HCT116 (cell line): ENCODE measurements around the gene LINC00237. TPM values are rescaled to one million over a fixed set of nuclear protein-coding genes. Genes with fewer than 3 reads are reported as not detected.

Experiments used
- ATAC-seq: fragments of 200-7000 bp; cut with Tn5 transposase; 2 replicates; pipeline ENCODE4 v1.9.1; 2020; ENCODE audit warnings: mild to moderate bottlenecking, moderate library complexity
- BruUV-seq: library from RNA; stranded (reverse); fragments of 400-500 nt; replicated peaks from 2 replicates; lab custom pipeline; 2021; lab: Mats Ljungman, UMichigan
- CTCF ChIA-PET: fragments of 300-600 bp; sonication (Branson Sonifier 250); formaldehyde crosslinking; loops from one replicate; lab custom pipeline; 2021; ENCODE audit warnings: antibody characterized with exemption; lab: Charles Lee
- POLR2A ChIA-PET: fragments of 300-600, 350-600 bp; sonication (Branson Sonifier 250); formaldehyde crosslinking; loops from one replicate; lab custom pipeline; 2021; ENCODE audit warnings: antibody characterized with exemption; lab: Charles Lee
- RAD21 ChIA-PET, 2 experiments: fragments of 300-600 bp; sonication (Branson Sonifier 250); formaldehyde crosslinking; loops; one replicate each; lab custom pipeline; 2023; ENCODE audit warnings: low total read pairs in 2 of 2; ENCODE audit not compliant: uncharacterized antibody in 2 of 2, unreplicated experiment in 2 of 2, low non-redundant PET in 1 of 2; lab: Charles Lee
- DNase-seq: peaks from one replicate; pipeline ENCODE4 v3.0.0-alpha.2; 2010; ENCODE audit warnings: low read depth, low spot score
- H2AFZ ChIP-seq: fragments of 200-600 bp; shearing (Covaris generic), sonication (generic); 2 replicates; pipeline ENCODE4 v1.6.1; 2017; ENCODE audit warnings: low read depth, mixed run types, mixed read lengths, antibody characterized with exemption, low read length; ENCODE audit not compliant: poor library complexity, severe bottlenecking
- H3K27ac ChIP-seq: 2 replicates; pipeline ENCODE4 v1.5.1; 2012; ENCODE audit warnings: low read depth, low read length
- H3K27me3 ChIP-seq: fragments of 200-600 bp; sonication (generic); 2 replicates; pipeline ENCODE4 v1.6.1; 2016; ENCODE audit warnings: mixed run types, low read length, mixed read lengths; ENCODE audit not compliant: insufficient read depth
- H3K36me3 ChIP-seq, 2 experiments: fragments of 200-500 bp in 1 of 2; fragments of 200-600 bp in 1 of 2; sonication (Bioruptor generic) in 1 of 2; sonication (generic) in 1 of 2; 2 replicates each; pipeline versions ENCODE4 v1.5.1 to v1.6.1; 2014 to 2016; ENCODE audit warnings: low read length in 2 of 2, inconsistent platforms in 1 of 2, mixed read lengths in 1 of 2, mixed run types in 1 of 2; ENCODE audit not compliant: insufficient read depth in 2 of 2, control insufficient read depth in 1 of 2
- H3K4me1 ChIP-seq, 2 experiments: fragments of 200-600 bp in 1 of 2; sonication (generic) in 1 of 2; 2 replicates each; pipeline versions ENCODE4 v1.5.1 to v1.6.1; 2012 to 2017; ENCODE audit warnings: low read length in 2 of 2, inconsistent platforms in 1 of 2, mild to moderate bottlenecking in 1 of 2, mixed read lengths in 1 of 2, mixed run types in 1 of 2, moderate library complexity in 1 of 2; ENCODE audit not compliant: insufficient read depth in 2 of 2, control insufficient read depth in 1 of 2
- H3K4me2 ChIP-seq: fragments of 200-600 bp; sonication (generic); 2 replicates; pipeline ENCODE4 v1.6.1; 2017; ENCODE audit warnings: mixed run types, low read length, mixed read lengths
- H3K4me3 ChIP-seq, 2 experiments: fragments of 200-600 bp in 1 of 2; sonication (generic) in 1 of 2; replicated peaks in 1 of 2; 2 replicates each; pipeline ENCODE4 v1.5.1; 2011 to 2016; ENCODE audit warnings: low read length in 2 of 2, control low read depth in 1 of 2, low read depth in 1 of 2, mild to moderate bottlenecking in 1 of 2, mixed read lengths in 1 of 2, mixed run types in 1 of 2
- H3K79me2 ChIP-seq: fragments of 200-600 bp; sonication (generic); 2 replicates; pipeline ENCODE4 v1.6.1; 2017; ENCODE audit warnings: mild to moderate bottlenecking, mixed run types, low read length, moderate library complexity, mixed read lengths; ENCODE audit not compliant: insufficient read depth
- H3K9ac ChIP-seq: fragments of 200-600 bp; sonication (generic); 2 replicates; pipeline ENCODE4 v1.6.1; 2016; ENCODE audit warnings: low read length, mixed read lengths
- H3K9me2 ChIP-seq: fragments of 200-600 bp; sonication (generic), shearing (Covaris generic); 2 replicates; pipeline ENCODE4 v1.6.1; 2017; ENCODE audit warnings: mixed run types, mild to moderate bottlenecking, moderate library complexity; ENCODE audit not compliant: insufficient read depth
- H3K9me3 ChIP-seq, 2 experiments: fragments of 200-500 bp in 1 of 2; fragments of 200-600 bp in 1 of 2; sonication (Bioruptor generic) in 1 of 2; sonication (generic) in 1 of 2; 2 replicates each; pipeline ENCODE4 v1.6.1; 2014 to 2017; ENCODE audit warnings: low read length in 2 of 2, mixed read lengths in 2 of 2, inconsistent platforms in 1 of 2, low read depth in 1 of 2, mild to moderate bottlenecking in 1 of 2, mixed run types in 1 of 2, moderate library complexity in 1 of 2; ENCODE audit not compliant: control insufficient read depth in 1 of 2, insufficient read depth in 1 of 2
- H4K20me1 ChIP-seq: fragments of 200-600 bp; sonication (generic), shearing (Covaris generic); 2 replicates; pipeline ENCODE4 v1.6.1; 2017; ENCODE audit warnings: mixed run types, mild to moderate bottlenecking, moderate library complexity; ENCODE audit not compliant: insufficient read depth
- CBX3 ChIP-seq: IDR thresholded peaks from 2 replicates; pipeline ENCODE4 v1.6.1; 2012; ENCODE audit warnings: low read depth
- CEBPB ChIP-seq: IDR thresholded peaks from 2 replicates; pipeline ENCODE4 v1.6.1; 2012; ENCODE audit warnings: low read depth
- EZH2 ChIP-seq: fragments of 200-600 bp; sonication (generic); IDR thresholded peaks from 2 replicates; pipeline ENCODE4 v1.6.1; 2017; ENCODE audit warnings: antibody characterized with exemption, mixed run types
- FOSL1 ChIP-seq: IDR thresholded peaks from 2 replicates; pipeline ENCODE4 v1.6.1; 2012; ENCODE audit warnings: low read depth
- JUND ChIP-seq: IDR thresholded peaks from 2 replicates; pipeline ENCODE4 v1.6.1; 2012
- MAX ChIP-seq: IDR thresholded peaks from 2 replicates; pipeline ENCODE4 v1.6.1; 2012
- REST ChIP-seq: IDR thresholded peaks from 2 replicates; pipeline ENCODE4 v1.6.1; 2012; ENCODE audit warnings: low read depth
- SIN3A ChIP-seq: IDR thresholded peaks from 2 replicates; pipeline ENCODE4 v1.6.1; 2012; ENCODE audit warnings: low read depth
- SP1 ChIP-seq: IDR thresholded peaks from 2 replicates; pipeline ENCODE4 v1.6.1; 2012; ENCODE audit warnings: low read depth
- TCF7L2 ChIP-seq: IDR thresholded peaks from 2 replicates; pipeline ENCODE4 v1.7.0; 2011; ENCODE audit warnings: borderline replicate concordance, inconsistent platforms; ENCODE audit not compliant: insufficient read depth, insufficient read length; ENCODE audit errors: extremely low read depth
- ZBTB33 ChIP-seq: IDR thresholded peaks from 2 replicates; pipeline ENCODE4 v1.6.1; 2011; ENCODE audit warnings: mild to moderate bottlenecking, low read length, moderate library complexity; ENCODE audit not compliant: insufficient replicate concordance; ENCODE audit errors: extremely low read depth
- ZFX ChIP-seq: fragments of 450-650 bp; IDR thresholded peaks from 2 replicates; pipeline ENCODE4 v1.6.1; 2017
- intact Hi-C: fragments of 100-400 bp; cut with micrococcal nuclease; formaldehyde crosslinking; loops from 2 replicates; pipeline ENCODE4 v1.10.0; 2022
- total RNA-seq: library from RNA; stranded (reverse); gene quantifications from one replicate; pipeline ENCODE4 v1.2.1, GENCODE V29; 2021; ENCODE audit not compliant: unreplicated experiment

The LINC00237 gene
- total RNA-seq, 1 experiment from 2014 or later, result not detected

- Histone ChIP-seq H3K4me1 (peaks cover 0 to 10% of the 10 kb centered on the region in 2 experiments; a peak in 2 of 4 replicates), H3K9ac (no peak overlapping the region), H2AFZ (peak overlapping the region; percentile 65), H3K9me2 (no peaks in the 10 kb centered on the region), H4K20me1 (no peaks in the 10 kb centered on the region), H3K27me3 (no peaks in the 10 kb centered on the region), H3K79me2 (no peaks in the 10 kb centered on the region), H3K4me2 (peak overlapping the region; percentile 31), H3K36me3 (no peaks in the 10 kb centered on the region), H3K27ac (no peak overlapping the region), H3K9me3 (no peaks in the 10 kb centered on the region), H3K4me3 (no peak overlapping the region)
- DNase-seq, result peak; percentile 28
- ATAC-seq, result peak; percentile 75; the same call in 1 of the 2 replicates
- ChIA-PET POLR2A (no interaction called here), CTCF (no interaction called here), RAD21 (no interaction called here)
- TF ChIP-seq FOSL1 (peak; percentile 55), SP1 (no peak), JUND (peak; percentile 36; the same call in 1 of the 2 replicates)
- BruUV-seq, result no TSS peak
- intact Hi-C loops, result no loop called here
These were observed 31.4 kb downstream of the LINC00237 start for GRCh38 chr20:21074605-21075336.

GRCh38 chr20:21067255-21067654, 38.9 kb downstream of the LINC00237 start:
- ATAC-seq (no peak), DNase-seq (no peak)
- Histone ChIP-seq H4K20me1 (no peaks in the 10 kb centered on the region), H2AFZ (no peak overlapping the region), H3K9ac (no peak overlapping the region), H3K27ac (no peak overlapping the region), H3K4me1 (no peaks in the 10 kb centered on the region), H3K9me2 (no peaks in the 10 kb centered on the region), H3K4me2 (no peak overlapping the region), H3K79me2 (no peaks in the 10 kb centered on the region), H3K36me3 (no peaks in the 10 kb centered on the region), H3K9me3 (no peaks in the 10 kb centered on the region), H3K4me3 (no peak overlapping the region), H3K27me3 (no peaks in the 10 kb centered on the region)
- no TSS peak for BruUV-seq
- POLR2A ChIA-PET, result no interaction called here
- intact Hi-C loops, result no loop called here
- no peak for TF ChIP-seq ZFX
- TF ChIP-seq TCF7L2, result no peak
- no peak for TF ChIP-seq SIN3A
- TF ChIP-seq CEBPB, result no peak
- no peak for TF ChIP-seq ZBTB33
- no peak for TF ChIP-seq SP1
- TF ChIP-seq EZH2, result no peak
- TF ChIP-seq JUND, result no peak
- TF ChIP-seq MAX, result no peak
- no peak for TF ChIP-seq CBX3
- TF ChIP-seq REST, result no peak
- CTCF ChIA-PET, result interaction anchor here (1.5 kb wide), 1 partner anchor 19 kb away, joined by 3 read pairs; no protein-coding TSS in a partner anchor
- RAD21 ChIA-PET, result no interaction called here
